Natural killer cell treated with Interleukin-12 subunit alpha and Interleukin-12 subunit beta and Interleukin-15 and Interleukin-18, amount 100 ng/mL, for 72 hours (primary cell): Measurements from ENCODE around the gene SLC10A2. TPM values are rescaled to one million over a fixed set of nuclear protein-coding genes. Genes with fewer than 3 reads are reported as not detected.

Experiments used
- ATAC-seq, 2 donors: fragments of 150-1000 bp; cut with Tn5 transposase in 1 of 2; sonication (Bioruptor Pico), chemical (Tn5 transposase) in 1 of 2; 2 replicates each; pipeline ENCODE4 v1.10.0; 2021
- DNase-seq: peaks from one replicate; pipeline ENCODE4 v3.0.0; 2022; ENCODE audit warnings: low spot score
- H3K27ac Mint-ChIP-seq, 2 donors: 1 replicate in 1 of 2; 2 replicates in 1 of 2; pipeline ENCODE4 v1.8.0; 2022; ENCODE audit warnings: mixed read lengths in 2 of 2, mild to moderate bottlenecking in 1 of 2, moderate library complexity in 1 of 2
- H3K27me3 Mint-ChIP-seq, 2 donors: 1 replicate in 1 of 2; 2 replicates in 1 of 2; pipeline ENCODE4 v1.8.0; 2022; ENCODE audit warnings: mixed read lengths in 2 of 2
- H3K36me3 Mint-ChIP-seq: one replicate; pipeline ENCODE4 v1.8.0; 2022; ENCODE audit warnings: mixed read lengths
- H3K4me1 Mint-ChIP-seq, 2 donors: 1 replicate in 1 of 2; 2 replicates in 1 of 2; pipeline ENCODE4 v1.8.0; 2022; ENCODE audit warnings: low read depth in 2 of 2, mixed read lengths in 2 of 2, mild to moderate bottlenecking in 1 of 2
- H3K4me3 Mint-ChIP-seq: one replicate; pipeline ENCODE4 v1.8.0; 2022; ENCODE audit warnings: mixed read lengths
- H3K9me3 Mint-ChIP-seq: 2 replicates; pipeline ENCODE4 v1.8.0; 2022; ENCODE audit warnings: mixed read lengths
- total RNA-seq, 2 donors: library from RNA; stranded (reverse); gene quantifications; one replicate each; pipeline ENCODE4 v1.2.3, GENCODE V29; 2022

The SLC10A2 gene
- total RNA-seq, 2 donors from 2014 or later = not detected

- no peak overlapping the region for H3K4me3 Mint-ChIP-seq
- no peaks in the 10 kb centered on the region for H3K4me1 Mint-ChIP-seq
- H3K27ac Mint-ChIP-seq = no peak overlapping the region
Measured at GRCh38 chr13:103031332-103031873, 34.8 kb downstream of the SLC10A2 start.

GRCh38 chr13:103030776-103031175 lies 35.4 kb downstream of the SLC10A2 start:
- Mint-ChIP-seq H3K27me3 (no peaks in the 10 kb centered on the region), H3K4me1 (no peaks in the 10 kb centered on the region), H3K27ac (no peak overlapping the region), H3K36me3 (peaks cover 3% of the 10 kb centered on the region), H3K9me3 (peaks cover 11% of the 10 kb centered on the region), H3K4me3 (no peak overlapping the region)
- no peak for DNase-seq
- no peak for ATAC-seq

More at GRCh38 chr13:103031332-103031873, 34.8 kb downstream of the SLC10A2 start:
- H3K36me3 Mint-ChIP-seq = no peaks in the 10 kb centered on the region
- H3K9me3 Mint-ChIP-seq = peaks cover 9% of the 10 kb centered on the region
- ATAC-seq (no peak), DNase-seq (no peak)
- H3K27me3 Mint-ChIP-seq = no peaks in the 10 kb centered on the region

- Mint-ChIP-seq H3K4me3 (no peak overlapping the region), H3K9me3 (peaks cover 14% of the 10 kb centered on the region), H3K27ac (no peak overlapping the region), H3K36me3 (peaks cover 4% of the 10 kb centered on the region), H3K27me3 (no peaks in the 10 kb centered on the region), H3K4me1 (no peaks in the 10 kb centered on the region)
- no peak for DNase-seq
- peak; percentile 31 to 36 for ATAC-seq
Measured at GRCh38 chr13:103029798-103030197, 36.4 kb downstream of the SLC10A2 start.

GRCh38 chr13:103022336-103022735 lies 43.9 kb downstream of the SLC10A2 start:
- no peak for DNase-seq
- Mint-ChIP-seq H3K9me3 (peaks cover 12% of the 10 kb centered on the region), H3K27me3 (no peaks in the 10 kb centered on the region), H3K4me1 (no peaks in the 10 kb centered on the region), H3K27ac (no peak overlapping the region), H3K36me3 (peaks cover 4% of the 10 kb centered on the region), H3K4me3 (no peak overlapping the region)
- ATAC-seq = no peak

- no peak overlapping the region for H3K4me3 Mint-ChIP-seq
- ATAC-seq (no peak), DNase-seq (no peak)
- H3K9me3 Mint-ChIP-seq = peaks cover 4% of the 10 kb centered on the region
- H3K27me3 Mint-ChIP-seq = no peaks in the 10 kb centered on the region
- no peaks in the 10 kb centered on the region for H3K36me3 Mint-ChIP-seq
- H3K4me1 Mint-ChIP-seq = no peaks in the 10 kb centered on the region
- no peak overlapping the region for H3K27ac Mint-ChIP-seq
Measured at GRCh38 chr13:103018556-103018955, 47.7 kb downstream of the SLC10A2 start.

GRCh38 chr13:103012646-103013045 lies 53.6 kb downstream of the SLC10A2 start:
- Mint-ChIP-seq H3K27ac (no peak overlapping the region), H3K27me3 (no peaks in the 10 kb centered on the region), H3K9me3 (no peaks in the 10 kb centered on the region), H3K36me3 (no peaks in the 10 kb centered on the region), H3K4me3 (no peak overlapping the region), H3K4me1 (no peaks in the 10 kb centered on the region)
- no peak for ATAC-seq
- DNase-seq = no peak

GRCh38 chr13:103009051-103009840 lies 57.0 kb downstream of the SLC10A2 start:
- H3K4me1 Mint-ChIP-seq = no peaks in the 10 kb centered on the region
- DNase-seq (no peak), ATAC-seq (no peak)
- H3K27ac Mint-ChIP-seq = no peak overlapping the region
- H3K9me3 Mint-ChIP-seq = no peaks in the 10 kb centered on the region
- no peaks in the 10 kb centered on the region for H3K27me3 Mint-ChIP-seq
- H3K36me3 Mint-ChIP-seq = no peaks in the 10 kb centered on the region
- H3K4me3 Mint-ChIP-seq = no peak overlapping the region

GRCh38 chr13:103007427-103007762 lies 58.8 kb downstream of the SLC10A2 start:
- no peaks in the 10 kb centered on the region for H3K36me3 Mint-ChIP-seq
- peaks cover 4% of the 10 kb centered on the region for H3K9me3 Mint-ChIP-seq
- DNase-seq (no peak), ATAC-seq (no peak)
- no peaks in the 10 kb centered on the region for H3K27me3 Mint-ChIP-seq
- no peak overlapping the region for H3K27ac Mint-ChIP-seq
- H3K4me3 Mint-ChIP-seq = no peak overlapping the region
- H3K4me1 Mint-ChIP-seq = no peaks in the 10 kb centered on the region

GRCh38 chr13:103006641-103007426 lies 59.4 kb downstream of the SLC10A2 start:
- Mint-ChIP-seq H3K4me3 (no peak overlapping the region), H3K27me3 (no peaks in the 10 kb centered on the region), H3K36me3 (no peaks in the 10 kb centered on the region), H3K27ac (no peak overlapping the region), H3K9me3 (peaks cover 7% of the 10 kb centered on the region), H3K4me1 (no peaks in the 10 kb centered on the region)
- ATAC-seq = no peak
- DNase-seq = no peak

- Mint-ChIP-seq H3K4me1 (no peaks in the 10 kb centered on the region), H3K9me3 (peaks cover 11% of the 10 kb centered on the region), H3K4me3 (no peak overlapping the region), H3K27ac (no peak overlapping the region), H3K36me3 (no peaks in the 10 kb centered on the region), H3K27me3 (no peaks in the 10 kb centered on the region)
- ATAC-seq (no peak), DNase-seq (no peak)
Measured at GRCh38 chr13:103004661-103005345, 61.4 kb downstream of the SLC10A2 start.

- DNase-seq (no peak), ATAC-seq (no peak)
- Mint-ChIP-seq H3K9me3 (peaks cover 11% of the 10 kb centered on the region), H3K27me3 (no peaks in the 10 kb centered on the region), H3K36me3 (no peaks in the 10 kb centered on the region), H3K27ac (no peak overlapping the region), H3K4me3 (no peak overlapping the region), H3K4me1 (no peaks in the 10 kb centered on the region)
Measured at GRCh38 chr13:103003631-103004030, 62.6 kb downstream of the SLC10A2 start.

GRCh38 chr13:103002279-103002678 lies 63.9 kb downstream of the SLC10A2 start:
- Mint-ChIP-seq H3K4me3 (no peak overlapping the region), H3K4me1 (no peaks in the 10 kb centered on the region), H3K36me3 (no peaks in the 10 kb centered on the region), H3K27me3 (no peaks in the 10 kb centered on the region), H3K9me3 (peaks cover 11% of the 10 kb centered on the region), H3K27ac (no peak overlapping the region)
- ATAC-seq (no peak), DNase-seq (no peak)

GRCh38 chr13:103000157-103000556 lies 66.1 kb downstream of the SLC10A2 start:
- H3K4me1 Mint-ChIP-seq = no peaks in the 10 kb centered on the region
- ATAC-seq (no peak), DNase-seq (no peak)
- peaks cover 11% of the 10 kb centered on the region for H3K9me3 Mint-ChIP-seq
- no peaks in the 10 kb centered on the region for H3K36me3 Mint-ChIP-seq
- no peak overlapping the region for H3K4me3 Mint-ChIP-seq
- H3K27me3 Mint-ChIP-seq = no peaks in the 10 kb centered on the region
- H3K27ac Mint-ChIP-seq = no peak overlapping the region

- no peaks in the 10 kb centered on the region for H3K27me3 Mint-ChIP-seq
- no peaks in the 10 kb centered on the region for H3K36me3 Mint-ChIP-seq
- no peak for ATAC-seq
- no peak overlapping the region for H3K4me3 Mint-ChIP-seq
- H3K4me1 Mint-ChIP-seq = no peaks in the 10 kb centered on the region
- no peak overlapping the region for H3K27ac Mint-ChIP-seq
- DNase-seq = no peak
- H3K9me3 Mint-ChIP-seq = peaks cover 11% of the 10 kb centered on the region
Measured at GRCh38 chr13:102999499-102999898, 66.7 kb downstream of the SLC10A2 start.
